GM18502 (cell line): ENCODE measurements around the gene ARHGAP15.
"Not testable (repeated sequence)": the region's sequence is repeated elsewhere in the genome, so short reads cannot be mapped to it uniquely, and the experiment has no call there.

ENCODE experiments used
- ATAC-seq: cut with Tn5 transposase; IDR thresholded peaks from one replicate; pipeline ENCODE4 v1.9.1; 2021; ENCODE audit warnings: mild to moderate bottlenecking; ENCODE audit not compliant: unreplicated experiment, poor library complexity

Gene ARHGAP15

DNA sequence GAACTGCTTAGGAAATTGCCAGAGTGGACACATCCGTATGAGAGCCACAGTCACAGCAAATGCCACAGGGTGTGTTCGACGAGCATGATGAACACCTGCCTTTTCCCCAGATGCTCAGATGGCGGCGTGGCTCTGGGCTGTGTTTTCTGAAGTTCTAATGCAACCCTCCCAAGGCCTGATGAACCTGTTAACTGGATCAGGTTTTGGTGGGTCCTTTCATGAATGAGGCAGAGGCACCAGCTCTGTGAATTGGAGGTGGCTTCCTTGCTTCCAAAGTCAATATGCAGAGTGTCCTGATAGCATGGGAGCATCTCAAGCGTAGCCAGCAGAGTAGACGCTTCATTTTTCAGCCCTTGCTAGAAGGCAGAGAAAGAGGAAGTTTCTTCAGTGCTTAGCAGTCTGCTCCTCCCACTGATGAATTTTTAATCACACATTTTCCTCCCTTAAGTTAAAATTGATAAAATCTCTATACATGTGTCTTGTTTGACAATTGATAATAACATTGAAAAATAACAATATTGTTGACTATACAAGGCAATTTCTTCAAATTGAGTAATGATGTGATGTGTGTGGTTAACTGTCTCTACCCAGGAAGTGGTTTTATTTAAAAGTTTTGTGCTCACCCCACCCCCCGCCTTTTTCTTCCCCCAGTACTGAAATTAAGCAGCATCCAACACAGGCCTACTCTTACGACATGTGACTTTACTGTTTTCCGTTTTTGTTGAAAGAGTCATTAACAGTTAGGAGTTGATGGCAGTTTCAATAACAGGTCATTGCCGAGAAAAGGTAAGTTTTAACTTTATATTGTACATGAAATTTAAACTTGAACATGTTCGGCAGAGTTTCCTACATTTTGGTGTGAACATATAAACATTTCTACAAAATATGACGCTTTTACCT is at the start of gene ARHGAP15:
Gene ARHGAP15, plus strand, starts transcription at position 739 of the 900 bp plus-strand sequence.
- ATAC-seq: peak; percentile 92

DNA sequence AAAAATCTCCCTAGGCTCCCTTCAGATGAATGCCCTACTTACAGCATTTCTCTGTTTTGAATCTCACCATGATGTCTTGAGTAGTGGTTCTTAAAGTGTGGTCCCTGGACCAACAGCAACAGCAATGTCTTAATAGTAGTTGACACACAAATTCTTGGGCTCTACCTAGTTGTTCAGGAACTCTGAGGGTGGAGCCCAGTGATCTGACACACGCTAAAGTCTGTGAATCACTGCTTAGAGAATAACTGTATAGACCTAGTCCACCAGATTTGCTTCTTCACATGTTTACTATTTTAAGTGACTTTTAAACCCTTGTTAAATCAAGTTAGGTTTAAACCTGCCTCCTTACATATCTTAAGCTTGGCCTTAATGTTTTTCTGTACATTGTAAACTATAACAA is 47.6 kb upstream of the ARHGAP15 start:
- ATAC-seq: no peak

DNA sequence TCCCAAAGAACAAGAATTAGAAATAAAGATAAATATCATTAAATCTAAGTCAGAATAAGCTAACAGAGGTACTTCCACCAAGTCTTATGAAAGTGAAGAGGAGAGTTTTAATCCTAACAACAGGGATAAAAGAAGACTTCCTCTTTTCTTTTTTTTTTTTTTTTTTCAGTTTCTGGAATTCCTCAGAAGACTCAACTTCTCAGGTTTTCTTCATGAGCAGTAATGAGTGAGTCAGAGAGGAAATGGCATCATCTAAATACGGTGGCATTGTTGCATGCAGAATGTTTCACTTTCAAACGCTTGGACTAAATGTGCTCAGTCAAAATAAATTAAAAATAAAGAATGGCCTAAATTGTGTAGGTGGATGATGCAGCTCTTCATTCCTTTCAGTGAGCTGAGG is 45.6 kb upstream of the ARHGAP15 start:
- peak; percentile 62 for ATAC-seq

DNA sequence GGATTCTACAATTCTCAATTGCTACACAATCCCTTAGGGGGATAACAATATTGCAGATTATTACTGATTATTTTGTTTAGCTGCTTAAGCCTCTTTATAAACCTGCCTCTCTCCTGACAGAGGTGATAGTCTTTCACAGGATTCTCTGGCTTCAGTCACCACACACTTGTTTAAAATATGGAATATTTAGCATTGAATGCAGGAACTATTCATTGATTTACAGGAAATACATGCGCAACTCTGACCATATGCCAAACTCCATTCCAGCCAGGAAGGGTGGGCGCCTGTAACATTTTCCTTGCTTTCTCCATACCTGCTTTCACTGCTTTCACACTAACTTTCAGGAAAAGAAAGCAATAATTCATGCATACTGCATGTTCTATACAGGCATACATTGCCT is 44.8 kb upstream of the ARHGAP15 start:
- ATAC-seq: no peak

DNA sequence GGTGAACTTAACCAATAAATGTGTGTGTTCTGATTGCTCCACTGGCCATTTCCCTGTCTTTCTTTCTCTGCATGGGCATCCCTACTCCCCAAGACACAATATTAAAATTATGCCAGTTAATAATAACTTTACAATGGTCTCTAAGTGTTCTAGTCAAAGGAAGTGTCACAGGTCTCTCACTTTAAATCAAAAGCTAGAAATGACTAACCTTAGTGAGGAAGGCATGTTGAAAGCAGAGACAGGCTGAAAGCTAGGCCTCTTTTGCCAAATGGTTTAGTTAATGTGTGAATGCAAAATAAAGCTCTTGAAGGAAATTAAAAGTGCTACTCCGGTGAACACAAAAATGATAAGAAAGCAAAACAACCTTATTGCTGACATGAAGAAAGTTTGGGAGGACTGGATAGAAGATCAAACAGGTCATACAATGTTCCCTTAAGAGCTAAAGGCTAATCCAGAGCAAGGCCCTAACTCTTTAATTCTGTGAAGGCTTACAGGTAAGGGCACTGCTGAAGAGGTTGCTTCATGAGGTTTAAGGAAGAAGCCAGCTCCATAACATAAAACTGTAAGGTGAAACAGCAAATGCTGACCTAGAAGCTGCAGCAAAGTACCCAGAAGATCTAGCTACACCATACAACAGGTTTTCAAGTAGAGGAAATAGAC is 44.0 kb upstream of the ARHGAP15 start:
- ATAC-seq: peak; percentile 79

DNA sequence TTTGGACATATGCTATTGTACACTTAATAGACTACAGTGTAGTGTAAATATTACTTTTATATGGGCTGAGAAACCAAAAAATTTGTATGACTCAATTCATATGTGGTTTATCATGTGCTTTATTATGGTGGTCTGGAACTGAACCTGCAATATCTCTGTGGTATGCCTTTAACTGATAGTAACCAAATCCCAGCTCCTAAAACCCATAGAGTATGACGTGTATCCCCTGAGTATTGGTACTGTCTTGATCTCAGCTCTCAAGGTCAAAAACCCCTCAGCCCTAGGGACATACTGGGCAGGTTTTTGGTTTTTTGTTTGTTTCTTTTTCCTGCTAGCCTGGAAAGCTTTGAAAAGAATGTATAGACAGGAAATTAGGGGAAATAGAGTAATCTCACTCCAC is 42.2 kb upstream of the ARHGAP15 start:
- ATAC-seq: no peak

DNA sequence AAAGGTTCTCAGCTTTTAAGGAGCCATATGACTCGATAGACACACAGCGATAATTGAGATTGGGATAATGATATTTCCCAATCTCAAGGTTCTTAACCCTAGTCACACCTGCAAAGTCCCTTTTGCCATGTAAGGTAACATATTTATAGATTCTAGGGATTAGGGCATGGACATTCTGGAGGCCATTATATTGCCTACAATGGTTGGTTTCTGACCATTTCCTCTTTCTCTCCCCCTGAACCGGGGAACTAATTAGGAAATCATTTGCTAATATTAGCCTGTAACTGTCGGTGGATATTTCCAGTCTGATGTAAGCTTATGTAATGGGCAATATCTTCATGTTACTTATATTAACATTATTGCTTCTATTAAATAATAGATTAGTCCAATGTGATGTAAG is 40.8 kb upstream of the ARHGAP15 start:
- ATAC-seq: no peak

DNA sequence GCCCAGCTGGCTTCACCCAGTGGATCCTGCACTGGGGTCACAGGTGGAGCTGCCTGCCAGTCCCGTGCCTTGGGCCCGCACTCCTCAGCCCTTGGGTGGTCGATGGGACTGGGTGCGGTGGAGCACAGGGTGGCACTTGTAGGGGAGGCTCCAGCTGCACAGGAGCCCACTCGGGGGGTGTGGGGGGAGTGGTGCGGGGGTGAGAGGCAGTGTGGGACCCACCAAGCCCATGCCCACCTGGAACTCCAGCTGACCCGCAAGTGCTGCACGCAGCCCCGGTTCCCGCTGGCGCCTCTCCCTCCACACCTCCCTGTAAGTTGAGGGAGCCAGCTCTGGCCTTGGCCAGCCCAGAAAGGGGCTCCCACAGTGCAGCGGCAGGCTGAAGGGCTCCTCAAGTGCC is 39.7 kb upstream of the ARHGAP15 start:
- ATAC-seq: not testable (repeated sequence)

DNA sequence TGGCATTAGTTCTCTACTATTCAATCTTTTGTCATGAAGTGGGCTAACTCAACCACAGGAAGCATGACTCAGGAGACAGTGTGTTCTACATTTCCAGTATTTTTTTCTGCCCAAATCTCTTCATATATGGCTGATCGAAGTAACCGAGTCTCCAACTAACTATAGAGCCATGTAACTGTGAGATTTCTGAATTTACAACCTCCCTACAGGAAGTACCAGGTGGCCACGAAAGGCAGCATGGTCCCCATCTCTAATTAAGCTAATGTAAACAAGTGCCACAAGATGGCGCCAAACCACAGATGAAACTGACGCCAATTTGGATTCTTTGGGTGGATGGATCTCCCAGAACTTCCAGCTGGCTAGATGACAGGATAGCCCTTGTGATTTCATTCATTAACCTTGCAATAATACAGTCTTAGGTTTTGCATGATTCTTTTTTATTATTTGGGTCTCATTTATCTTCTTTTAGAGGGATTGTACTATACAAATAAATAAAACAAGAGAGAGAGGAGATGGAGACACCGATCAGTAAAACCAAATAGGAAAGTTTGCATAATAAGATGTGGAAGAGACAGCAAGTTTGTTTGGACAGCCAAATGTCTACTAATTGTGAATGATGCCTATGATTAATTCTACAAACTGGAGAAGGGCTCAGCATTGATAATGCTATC is 18.3 kb upstream of the ARHGAP15 start:
- peak; percentile 92 for ATAC-seq

DNA sequence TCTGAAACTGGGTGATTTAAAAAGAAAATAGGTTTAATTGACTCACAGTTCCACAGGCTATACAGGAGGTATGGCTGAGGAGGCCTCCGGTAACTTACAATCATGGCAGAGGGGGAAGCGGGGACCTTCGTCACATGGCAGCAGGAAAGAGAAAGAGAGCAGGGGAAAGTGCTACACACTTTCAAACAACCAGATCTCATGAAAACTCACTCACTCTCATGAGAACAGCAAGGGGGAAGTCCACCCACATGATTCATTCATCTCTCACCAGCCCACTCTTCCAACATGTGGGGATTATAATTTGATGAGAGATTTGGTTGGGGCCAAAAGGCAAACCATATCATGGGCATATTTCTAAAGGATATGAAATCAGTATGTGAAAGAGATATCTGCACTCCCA is 12.0 kb upstream of the ARHGAP15 start:
- no peak for ATAC-seq

DNA sequence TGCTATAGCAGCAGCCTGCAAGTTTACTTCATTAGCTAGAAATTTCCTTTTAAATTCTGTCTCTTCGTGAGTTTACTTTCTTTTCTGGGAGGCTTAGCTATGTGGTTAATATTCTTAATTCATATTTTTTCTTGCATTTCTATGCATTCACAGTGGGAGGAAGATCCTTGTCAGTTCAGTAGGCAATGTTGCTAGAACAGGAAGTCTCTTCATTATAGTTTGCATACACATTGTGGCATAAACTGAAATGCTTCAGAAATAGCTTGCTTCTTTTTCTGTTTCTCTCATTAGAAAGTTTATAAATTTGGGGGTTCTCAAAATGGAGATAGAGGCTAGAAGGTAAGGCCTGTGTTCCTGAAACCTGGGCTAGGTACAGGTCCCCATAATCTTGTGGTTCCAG is 8.1 kb upstream of the ARHGAP15 start:
- peak; percentile 78 for ATAC-seq

DNA sequence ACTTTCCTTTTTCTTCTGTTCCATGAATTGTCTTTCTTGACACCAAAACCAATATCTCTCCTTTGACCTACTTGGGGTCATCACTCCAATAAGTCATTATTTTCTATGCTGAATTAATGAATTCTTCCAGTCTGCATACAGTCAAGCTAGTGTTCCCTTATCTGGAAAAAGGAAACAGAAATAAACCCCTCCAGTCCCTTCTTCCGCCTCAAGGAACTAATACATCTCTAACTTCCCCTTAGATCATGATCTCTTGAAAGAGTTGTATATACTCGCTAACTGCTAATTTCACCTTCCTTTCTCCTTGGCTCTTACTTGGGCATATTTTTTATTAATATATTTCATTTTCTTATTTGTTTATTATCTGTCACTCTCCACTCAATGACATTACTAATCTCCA is 7.3 kb upstream of the ARHGAP15 start:
- ATAC-seq: no peak

DNA sequence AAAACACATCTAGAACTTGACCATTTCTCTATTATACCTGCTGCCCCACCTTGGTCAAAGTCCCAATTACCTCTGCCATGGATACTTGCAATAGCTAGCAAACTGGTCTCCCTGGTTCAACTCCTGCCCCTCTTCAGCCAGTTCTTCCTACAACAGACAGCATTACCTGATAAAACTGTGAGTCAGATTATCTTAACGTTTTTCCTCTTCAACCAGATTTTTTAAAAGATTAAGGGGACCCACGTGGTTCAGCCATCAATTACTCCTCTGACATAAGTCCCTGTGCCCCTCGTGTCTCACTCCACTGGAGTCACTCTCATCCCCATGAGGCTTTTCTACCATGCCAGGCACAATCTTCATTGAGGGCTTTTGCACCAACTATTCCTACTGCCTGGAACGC is 5.3 kb upstream of the ARHGAP15 start:
- no peak for ATAC-seq

DNA sequence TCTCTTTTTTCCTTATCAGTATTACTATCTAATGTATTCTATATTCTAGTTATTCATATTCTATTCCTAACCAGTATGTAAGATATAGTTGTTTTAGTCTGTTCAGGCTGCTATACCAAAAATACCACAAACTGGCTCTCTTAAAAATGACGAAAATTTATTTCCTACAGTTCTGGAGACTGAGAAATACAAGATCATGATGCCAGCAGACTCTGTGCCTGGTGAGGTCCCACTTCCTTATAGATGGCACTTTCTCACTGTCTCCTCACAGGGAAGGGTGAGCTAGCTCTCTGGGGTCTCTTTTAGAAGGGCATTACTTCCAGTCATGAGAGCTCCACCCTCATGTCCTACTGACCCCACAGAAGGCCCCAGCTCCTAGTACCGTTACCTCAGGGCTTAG is 4.8 kb upstream of the ARHGAP15 start:
- ATAC-seq: no peak

DNA sequence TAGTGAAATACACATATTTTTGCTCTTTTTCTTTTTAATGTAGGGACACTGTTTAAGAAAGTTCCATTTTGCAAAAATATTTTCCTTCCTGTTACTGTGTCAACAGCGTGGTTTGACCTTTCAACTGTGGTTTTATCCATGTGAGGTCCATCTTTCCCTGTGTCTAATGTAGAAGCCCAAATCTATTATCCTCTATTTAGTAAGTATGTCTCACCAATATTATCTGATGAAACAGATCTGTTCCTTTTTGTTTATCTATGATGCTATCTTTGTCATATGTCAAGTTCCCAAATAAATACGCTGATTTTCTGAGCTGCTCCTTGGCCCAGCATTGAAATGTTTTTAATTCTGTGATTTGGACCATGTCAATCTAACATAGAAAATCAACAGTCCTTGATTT is 3.5 kb upstream of the ARHGAP15 start:
- ATAC-seq: no peak

DNA sequence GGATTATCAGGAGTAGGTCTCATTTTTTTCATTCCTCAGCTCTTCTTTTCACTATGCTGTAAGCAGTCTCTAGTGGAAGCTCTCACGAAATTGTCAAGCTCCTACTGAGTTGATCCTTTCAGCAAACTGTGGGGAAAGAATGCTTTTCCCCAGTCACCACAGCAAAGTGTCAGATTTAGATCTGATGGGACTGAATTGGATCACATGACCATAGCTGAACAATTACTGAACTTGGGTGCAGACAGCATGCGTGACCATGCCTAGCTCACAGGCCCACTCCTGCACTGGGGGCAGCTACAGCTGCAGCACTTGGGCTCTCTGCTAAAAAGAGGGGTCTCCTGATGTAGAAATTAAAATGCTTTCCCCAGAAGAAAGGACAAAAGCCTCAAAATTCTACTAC is 3.1 kb downstream of the ARHGAP15 start:
- ATAC-seq: peak; percentile 23

DNA sequence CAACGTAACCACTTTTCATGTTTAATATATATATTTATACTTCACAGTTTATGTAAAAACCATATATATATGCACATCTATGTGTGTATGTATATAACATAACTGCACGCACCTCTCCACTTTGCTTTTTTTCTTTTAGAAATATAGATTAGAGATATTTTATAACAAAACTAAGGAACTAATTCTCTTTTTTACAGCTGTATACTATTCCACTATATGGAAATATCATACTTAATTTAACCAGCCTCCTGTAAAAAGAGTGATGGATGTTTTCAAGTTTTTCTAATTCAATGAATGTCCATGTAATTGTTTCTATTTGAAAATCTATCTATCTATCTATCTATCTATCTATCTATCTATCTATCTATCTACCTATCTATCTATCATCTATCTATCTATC is 4.6 kb downstream of the ARHGAP15 start:
- no peak for ATAC-seq

DNA sequence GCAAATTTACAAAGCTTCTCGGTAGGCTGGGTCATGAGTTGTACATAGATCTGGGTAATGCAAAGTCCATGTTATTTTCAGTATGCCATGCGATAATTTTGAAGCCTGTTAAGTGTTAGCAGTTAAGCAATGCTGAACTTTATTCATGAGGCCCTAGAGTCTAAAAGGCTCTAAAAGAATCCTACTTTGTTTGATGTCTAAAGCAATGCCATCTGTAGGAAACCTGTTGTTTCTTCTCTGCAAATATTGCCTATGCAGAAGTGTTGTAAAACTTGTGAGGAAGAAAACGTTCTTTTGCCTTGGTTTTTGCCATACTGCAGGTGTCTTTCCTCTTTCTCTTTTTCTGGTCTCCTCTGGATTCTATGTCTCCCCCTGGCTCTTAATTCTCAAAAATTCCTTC is 9.1 kb downstream of the ARHGAP15 start:
- no peak for ATAC-seq

DNA sequence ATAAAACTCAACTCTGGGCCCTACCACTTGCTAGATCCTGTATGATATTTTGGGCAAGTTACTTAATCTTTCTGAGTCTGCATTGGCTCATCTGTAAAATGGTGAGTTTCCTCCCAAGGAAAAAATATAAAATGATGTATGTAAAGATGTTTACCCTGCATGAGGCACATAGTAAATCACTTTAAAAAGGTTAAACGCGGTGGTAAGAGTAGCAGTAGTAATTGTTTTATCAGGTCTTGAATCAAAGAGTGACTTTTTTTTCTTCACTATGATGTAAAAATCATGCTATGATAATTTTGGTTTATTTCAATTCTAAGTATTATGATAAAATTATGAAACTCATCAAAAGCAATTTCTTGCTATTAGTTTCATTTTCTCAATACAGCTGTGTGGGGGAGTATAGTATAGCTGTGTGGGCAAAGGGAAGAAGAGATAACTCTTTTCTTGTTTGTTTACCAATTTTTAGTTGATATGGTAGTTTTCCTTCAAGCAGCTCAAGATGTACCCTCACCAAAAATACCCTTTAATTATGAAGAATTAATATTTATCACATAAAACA is 10.7 kb downstream of the ARHGAP15 start:
- ATAC-seq: peak; percentile 24

DNA sequence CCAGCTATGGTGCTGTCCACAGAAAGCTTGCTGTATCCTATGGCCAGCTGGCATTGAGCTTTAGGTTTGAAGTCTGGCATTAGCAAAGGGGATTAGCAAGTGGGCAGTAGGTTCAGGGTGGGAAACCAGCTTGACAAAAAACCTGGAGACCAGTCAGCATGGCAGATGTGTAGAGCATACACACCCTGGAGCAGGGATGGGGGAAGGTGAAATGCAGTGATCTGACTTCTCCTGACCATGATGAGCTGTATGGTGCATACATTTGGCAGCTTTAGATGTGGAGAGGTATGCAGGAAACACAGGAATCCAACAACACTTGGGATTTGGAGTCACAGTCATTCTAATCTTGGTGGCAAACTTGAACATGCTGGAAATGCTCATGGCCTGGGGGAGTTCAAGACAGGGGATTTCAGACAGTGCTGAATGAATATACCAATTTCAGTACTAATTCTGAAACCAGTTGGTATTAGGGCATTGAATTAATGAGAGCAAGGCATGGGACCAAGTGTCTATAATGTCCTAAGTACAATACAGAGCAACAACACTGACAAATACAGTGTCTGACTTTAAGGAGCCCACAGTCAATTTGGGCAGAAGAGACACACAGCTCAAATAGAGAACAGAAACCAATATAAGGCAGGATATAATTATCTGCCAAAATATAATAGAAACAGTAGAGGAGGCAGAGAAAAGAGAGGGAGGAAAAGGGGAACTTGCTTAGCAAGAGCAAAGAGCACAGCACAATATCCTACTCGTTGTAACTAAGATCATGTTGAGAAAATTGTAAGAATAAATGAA is 11.8 kb downstream of the ARHGAP15 start:
- ATAC-seq: peak; percentile 83
